Measurements from ENCODE around the gene DNASE2B.
"Not testable (repeated sequence)": the region's sequence is repeated elsewhere in the genome, so short reads cannot be mapped to it uniquely, and the experiment has no call there.

DNASE2B gene

GRCh38 chr1:84412316-84412942 is 14.1 kb downstream of the DNASE2B start:
- no peak for DNase-seq (ENCODE audit: low read depth in 2 of 2)

GRCh38 chr1:84415396-84415795 is 17.1 kb downstream of the DNASE2B start:
- no peak for DNase-seq (ENCODE audit: low read depth in 2 of 2)

- DNase-seq (ENCODE audit: low read depth in 2 of 2): no peak
Observed at GRCh38 chr1:84422909-84423308, 24.6 kb downstream of the DNASE2B start.

GRCh38 chr1:84424513-84425149 is 26.3 kb downstream of the DNASE2B start:
- no peak for DNase-seq (ENCODE audit: low read depth in 2 of 2)

- no peak for DNase-seq (ENCODE audit: low read depth in 2 of 2)
Observed at GRCh38 chr1:84425150-84425896, 27.0 kb downstream of the DNASE2B start.

GRCh38 chr1:84426376-84426775 is 28.1 kb downstream of the DNASE2B start:
- DNase-seq (ENCODE audit: low read depth in 2 of 2): no peak

- no peak for DNase-seq (ENCODE audit: low read depth in 2 of 2)
Observed at GRCh38 chr1:84427250-84428188, 29.2 kb downstream of the DNASE2B start.

GRCh38 chr1:84428235-84428634 is 30.0 kb downstream of the DNASE2B start:
- DNase-seq (ENCODE audit: low read depth in 2 of 2): no peak

GRCh38 chr1:84429231-84429630 is 30.9 kb downstream of the DNASE2B start:
- no peak for DNase-seq (ENCODE audit: low read depth in 2 of 2)

- DNase-seq (ENCODE audit: low read depth in 2 of 2): no peak
Observed at GRCh38 chr1:84430546-84430945, 32.3 kb downstream of the DNASE2B start.

- DNase-seq (ENCODE audit: low read depth in 2 of 2): no peak
Observed at GRCh38 chr1:84433258-84434080, 35.2 kb downstream of the DNASE2B start.

GRCh38 chr1:84434081-84434769 is 35.9 kb downstream of the DNASE2B start:
- no peak for DNase-seq (ENCODE audit: low read depth in 2 of 2)

- DNase-seq (ENCODE audit: low read depth in 2 of 2): no peak
Observed at GRCh38 chr1:84434801-84435549, 36.7 kb downstream of the DNASE2B start.

GRCh38 chr1:84436876-84437655 is 38.8 kb downstream of the DNASE2B start:
- no peak for DNase-seq (ENCODE audit: low read depth in 2 of 2)

- DNase-seq (ENCODE audit: low read depth in 2 of 2): no peak
Observed at GRCh38 chr1:84442256-84442655, 44.0 kb downstream of the DNASE2B start.

GRCh38 chr1:84442747-84443646 is 44.7 kb downstream of the DNASE2B start:
- not testable (repeated sequence) for DNase-seq (ENCODE audit: low read depth in 2 of 2)

GRCh38 chr1:84448704-84449103 is 50.4 kb downstream of the DNASE2B start:
- not testable (repeated sequence) for DNase-seq (ENCODE audit: low read depth in 2 of 2)

GRCh38 chr1:84450910-84451309 is 52.6 kb downstream of the DNASE2B start:
- no peak for DNase-seq (ENCODE audit: low read depth in 2 of 2)
